Activated CD8-positive, alpha-beta memory T cell treated with anti-CD3 and anti-CD28 coated beads for 1 hour (primary cell): Measurements from ENCODE around the gene OR9Q2.
"Not testable (repeated sequence)": the region's sequence is repeated elsewhere in the genome, so short reads cannot be mapped to it uniquely, and the experiment has no call there.

ENCODE experiments used
- DNase-seq, 2 donors: peaks; one replicate each; pipeline ENCODE4 v3.0.0-alpha.2; 2020; ENCODE audit warnings: low read depth in 1 of 2; ENCODE audit errors: extremely low read depth in 1 of 2

The OR9Q2 gene

DNA sequence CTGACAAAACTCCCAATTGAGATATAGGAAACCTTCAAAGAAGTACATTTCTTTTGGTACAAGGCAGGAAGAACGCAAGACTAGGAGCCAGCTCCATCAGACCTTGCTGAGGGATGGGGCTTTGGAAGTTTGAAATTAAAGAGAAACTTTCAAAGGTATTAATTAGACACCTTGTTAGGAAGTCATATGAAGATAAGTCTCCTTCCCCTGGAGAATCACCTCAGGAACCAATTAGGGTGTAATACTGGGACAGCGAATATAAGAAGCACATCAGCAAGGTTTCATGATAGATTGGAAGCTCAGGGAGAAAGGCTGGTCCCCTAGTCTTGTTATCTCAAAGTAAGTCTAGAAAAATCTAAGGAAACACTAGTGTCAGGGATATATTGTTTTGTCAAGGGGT is at the start of gene OR9Q2:
Gene OR9Q2, plus strand, starts transcription at position 301 of the 400 bp plus-strand sequence. CDS start 1,421 bp downstream, outside the sequence.
- DNase-seq, result no peak

DNA sequence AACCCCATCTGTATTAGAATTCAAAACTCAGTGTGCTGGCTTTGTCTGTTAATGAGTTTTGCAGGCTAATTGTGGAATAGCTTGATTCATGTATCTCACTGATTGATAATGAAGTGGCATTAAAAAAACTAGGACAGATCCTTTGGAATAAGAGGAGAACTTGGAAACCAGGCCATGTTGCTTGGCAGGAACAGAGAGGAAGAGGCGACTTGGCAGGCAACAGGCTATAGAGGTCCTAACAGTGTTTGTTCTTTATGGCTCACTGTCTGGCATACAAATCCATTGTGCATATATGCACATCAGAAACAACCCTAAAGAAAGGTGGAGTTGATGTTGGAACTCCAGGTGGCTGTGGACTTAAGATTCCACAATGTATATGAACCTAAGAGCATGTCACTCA is 46.1 kb upstream of the OR9Q2 start:
- DNase-seq, result no peak

- DNase-seq, result no peak
These were observed 36.1 kb upstream of the OR9Q2 start for GRCh38 chr11:58152781-58153180.

- no peak for DNase-seq
These were observed 24.5 kb upstream of the OR9Q2 start for GRCh38 chr11:58164389-58164788.

DNA sequence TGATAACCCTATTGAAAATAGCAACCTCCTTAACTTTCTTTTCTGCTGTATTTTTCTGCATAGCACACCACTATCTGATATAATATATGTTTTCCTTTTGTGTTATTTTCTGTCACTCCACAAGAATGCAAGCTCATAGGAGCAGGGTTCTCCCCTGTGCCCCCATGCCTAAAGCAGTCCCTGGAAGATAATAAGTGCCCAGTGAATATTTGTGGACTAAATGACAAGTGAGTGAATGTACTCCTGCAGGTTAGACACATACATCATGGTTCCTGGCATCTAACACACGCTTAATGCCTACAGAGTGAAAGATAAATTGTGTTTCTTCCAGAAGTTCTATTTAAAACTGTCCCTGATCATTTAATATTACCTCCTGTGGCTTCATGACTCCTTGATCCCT is 23.9 kb upstream of the OR9Q2 start:
- DNase-seq, result no peak

GRCh38 chr11:58165504-58166106 is 23.3 kb upstream of the OR9Q2 start:
- no peak for DNase-seq

DNA sequence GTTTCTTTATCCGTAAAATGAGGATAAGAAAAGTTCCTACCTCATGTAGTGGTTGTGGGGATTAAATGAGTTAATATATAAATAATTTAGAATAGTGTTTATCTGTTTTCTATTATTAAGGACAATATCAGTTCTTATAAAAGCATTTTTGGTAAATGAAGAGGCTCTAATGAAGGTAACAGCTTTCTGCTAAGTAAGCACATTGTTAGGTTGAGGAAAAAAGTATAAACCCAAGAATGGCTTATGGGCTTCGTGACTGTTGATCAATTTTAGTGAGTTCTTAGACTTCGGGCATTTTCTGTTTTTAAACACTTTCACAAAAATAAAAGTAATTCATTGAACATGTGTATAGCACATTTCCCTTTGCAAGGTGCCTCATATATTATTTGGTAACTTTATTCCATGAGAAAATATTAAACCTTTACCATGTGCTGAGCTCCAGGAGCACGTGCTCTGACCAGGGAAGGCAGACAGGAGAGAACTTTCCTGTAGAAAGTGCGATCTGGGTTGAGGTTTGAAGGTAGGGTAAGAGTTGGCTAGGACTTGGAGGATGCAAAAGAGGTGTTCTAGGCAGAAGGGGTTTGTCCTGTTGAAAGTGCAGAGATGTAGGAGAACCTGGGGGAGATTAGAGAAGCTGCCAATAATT is 11.3 kb upstream of the OR9Q2 start:
- DNase-seq, result no peak

- no peak for DNase-seq
These were observed 10.4 kb upstream of the OR9Q2 start for GRCh38 chr11:58178444-58178843.

DNA sequence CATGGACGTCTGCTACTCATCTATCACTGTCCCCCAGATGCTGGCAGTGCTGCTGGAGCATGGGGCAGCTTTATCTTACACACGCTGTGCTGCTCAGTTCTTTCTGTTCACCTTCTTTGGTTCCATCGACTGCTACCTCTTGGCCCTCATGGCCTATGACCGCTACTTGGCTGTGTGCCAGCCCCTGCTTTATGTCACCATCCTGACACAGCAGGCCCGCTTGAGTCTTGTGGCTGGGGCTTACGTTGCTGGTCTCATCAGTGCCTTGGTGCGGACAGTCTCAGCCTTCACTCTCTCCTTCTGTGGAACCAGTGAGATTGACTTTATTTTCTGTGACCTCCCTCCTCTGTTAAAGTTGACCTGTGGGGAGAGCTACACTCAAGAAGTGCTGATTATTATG is 9.2 kb upstream of the OR9Q2 start:
- no peak for DNase-seq

DNA sequence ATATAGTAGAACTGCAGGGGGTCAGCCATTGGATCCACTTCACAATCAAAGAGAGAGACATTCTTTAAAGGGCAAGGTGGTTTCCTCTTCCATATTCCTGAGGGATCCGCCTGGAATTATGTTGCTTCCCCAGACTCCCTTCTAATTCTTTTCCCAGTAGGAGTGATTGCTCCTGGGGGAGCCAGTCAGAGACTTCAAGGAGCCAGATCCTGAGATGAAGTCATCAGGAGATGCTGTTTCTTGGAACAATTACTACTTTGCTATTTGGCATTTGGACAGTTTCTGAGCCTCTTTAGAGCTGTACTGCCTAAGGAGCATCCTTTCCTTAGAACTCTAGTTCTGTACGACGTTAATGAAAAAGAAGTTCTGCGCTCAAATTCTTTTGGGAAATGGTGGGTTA is 1.9 kb upstream of the OR9Q2 start:
- no peak for DNase-seq

GRCh38 chr11:58192229-58192628 is 3.4 kb downstream of the OR9Q2 start:
- no peak for DNase-seq

DNA sequence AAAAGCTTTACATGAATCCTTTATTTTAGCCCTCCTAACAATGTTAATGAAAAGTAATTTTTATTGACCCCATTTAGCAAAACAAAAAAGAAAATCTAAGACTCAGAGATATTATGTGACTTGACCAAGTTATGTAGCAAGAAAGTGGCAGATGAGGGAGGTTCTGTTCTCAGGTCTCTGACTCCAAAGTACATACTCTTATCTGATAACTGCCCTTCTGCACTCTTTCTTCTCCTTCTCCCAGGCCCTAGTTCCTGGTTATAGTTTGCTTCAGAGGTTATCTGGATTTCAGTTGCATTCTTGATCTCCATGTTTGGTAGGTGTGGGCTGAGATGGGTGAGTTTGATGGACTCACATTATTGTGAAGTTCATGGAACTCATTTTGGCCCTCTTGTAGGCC is 4.5 kb downstream of the OR9Q2 start:
- no peak for DNase-seq

DNA sequence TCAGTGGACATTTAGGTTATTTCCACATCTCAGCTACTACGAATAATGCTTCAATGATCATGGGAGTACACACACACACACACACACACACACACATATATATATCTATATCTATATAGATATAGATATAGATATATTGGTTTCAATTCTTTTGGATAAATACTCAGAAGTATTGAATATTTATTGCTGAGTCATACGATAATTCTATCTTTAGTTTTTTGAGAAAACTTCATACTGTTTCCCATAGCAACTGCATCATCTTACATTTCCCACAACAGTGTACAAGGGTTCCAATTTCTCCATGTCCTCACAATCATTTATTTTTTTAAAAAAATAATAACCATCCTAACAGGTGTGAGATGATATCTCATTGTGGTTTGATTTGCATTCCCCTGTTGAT is 7.1 kb downstream of the OR9Q2 start:
- DNase-seq, result no peak

GRCh38 chr11:58199271-58199670 is 10.4 kb downstream of the OR9Q2 start:
- DNase-seq, result no peak

GRCh38 chr11:58204042-58204441 is 15.2 kb downstream of the OR9Q2 start, which contains the start of gene OR1S2:
OR1S2 (minus strand) TSS chr11:58204142; CDS start chr11:58204142, 0 bp downstream.
- no peak for DNase-seq

DNA sequence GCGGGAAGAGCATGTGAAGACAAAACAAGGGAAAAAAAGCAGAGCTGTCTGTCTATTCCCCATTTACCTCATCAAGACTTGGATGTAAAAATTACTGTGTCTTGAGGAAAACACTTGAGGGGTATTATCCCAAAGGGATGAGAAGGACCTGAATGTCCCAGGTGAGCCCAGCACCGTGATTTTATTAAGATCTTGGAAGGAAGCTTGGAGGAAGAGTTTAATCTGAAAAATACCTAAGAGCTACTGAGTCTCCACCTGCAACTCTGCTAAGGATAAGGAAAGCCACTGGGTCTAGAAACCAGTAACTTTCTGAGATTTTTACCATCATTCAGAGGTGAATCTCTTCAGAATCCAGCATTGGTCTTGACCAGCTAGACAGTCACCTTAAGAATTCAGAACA is 23.6 kb downstream of the OR9Q2 start, which contains the start of gene OR1S1:
Gene OR1S1, plus strand, starts transcription at position 301 of the 400 bp plus-strand sequence.
- DNase-seq, result not testable (repeated sequence)

DNA sequence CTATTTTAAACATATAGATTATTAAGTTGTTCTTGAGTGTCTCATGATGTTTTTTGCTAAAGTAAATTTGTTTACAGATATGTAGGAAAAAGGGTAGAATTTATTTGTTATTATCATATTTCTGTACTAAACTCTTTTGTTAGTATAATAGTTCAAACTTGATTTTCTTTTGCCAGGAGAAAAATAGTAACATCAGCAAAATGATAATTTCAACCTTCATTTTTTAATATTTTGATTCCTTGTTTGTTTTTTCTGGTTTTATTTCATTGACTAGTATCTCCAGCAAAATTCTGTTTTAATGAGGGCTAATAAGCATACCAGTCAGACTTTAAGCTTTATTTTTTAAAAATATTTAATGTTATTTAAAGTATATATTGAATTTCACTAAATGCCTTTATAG is 27.6 kb downstream of the OR9Q2 start:
- DNase-seq, result no peak

- DNase-seq, result no peak
These were observed 33.9 kb downstream of the OR9Q2 start for GRCh38 chr11:58222721-58223120.

DNA sequence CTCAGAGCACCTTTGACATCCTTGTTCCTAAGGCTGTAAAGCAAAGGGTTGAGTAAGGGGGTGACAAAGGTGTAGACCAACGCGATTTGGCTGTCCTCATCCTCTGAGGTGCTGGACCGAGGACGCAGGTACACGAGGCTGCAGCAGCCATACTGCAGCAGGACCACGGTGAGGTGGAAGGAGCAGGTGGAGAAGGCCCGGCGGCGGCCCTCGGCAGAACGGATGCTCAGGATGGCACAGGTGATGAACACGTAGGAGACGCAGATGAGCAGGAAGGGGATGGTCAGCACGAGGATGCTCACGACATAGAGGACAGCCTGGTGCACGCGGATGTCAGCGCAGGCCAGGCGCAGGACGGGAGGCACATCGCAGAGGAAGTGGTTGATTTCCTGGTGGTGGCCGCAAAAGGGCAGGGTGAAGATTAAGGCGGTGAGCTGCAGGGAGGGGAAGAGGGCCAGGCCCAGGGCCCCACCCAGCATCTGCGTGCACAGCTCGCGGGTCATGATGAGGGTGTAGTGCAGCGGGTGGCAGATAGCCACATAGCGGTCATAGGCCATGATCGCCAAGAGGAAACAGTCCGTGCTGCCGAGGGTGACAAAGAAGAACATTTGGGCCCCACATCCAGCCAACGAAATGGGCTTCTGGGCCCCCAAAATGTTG is 39.2 kb downstream of the OR9Q2 start:
- no peak for DNase-seq
